ENCODE data around the gene TBC1D9. TPM values are rescaled to one million over a fixed set of nuclear protein-coding genes. Genes with fewer than 3 reads are reported as not detected.

Gene TBC1D9
- total RNA-seq, 2 donors from 2014 or later, result 10.7 to 20.5 TPM

DNA sequence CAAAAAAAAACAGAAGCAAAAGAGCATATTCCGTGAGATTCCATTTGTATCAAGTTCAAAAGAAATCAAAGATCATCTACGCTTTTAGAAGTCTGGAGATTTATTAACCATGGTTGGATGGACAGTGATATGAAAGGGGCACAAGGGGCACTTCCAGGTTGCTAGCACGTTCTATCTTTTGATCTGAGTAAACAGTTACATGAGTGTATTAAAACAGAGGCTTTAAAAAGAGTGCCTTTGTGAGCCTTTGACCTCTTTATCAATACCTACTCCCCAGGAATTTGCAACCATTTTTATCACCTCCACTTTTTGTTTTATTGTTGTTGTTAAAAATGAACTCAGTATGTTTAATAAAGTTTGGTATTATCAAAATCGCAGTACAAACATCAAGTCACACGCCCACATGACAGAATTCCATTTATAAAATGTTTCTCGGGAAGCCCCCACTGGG lies 115.1 kb downstream of the TBC1D9 start:
- ATAC-seq (no peak), DNase-seq (no peak)
- intact Hi-C loops (cut with DNase I, micrococcal nuclease), result loop anchor here in 1 of 2 donors (10.0 kb wide), 1 partner anchor 214 kb away; no protein-coding TSS in a partner anchor

DNA sequence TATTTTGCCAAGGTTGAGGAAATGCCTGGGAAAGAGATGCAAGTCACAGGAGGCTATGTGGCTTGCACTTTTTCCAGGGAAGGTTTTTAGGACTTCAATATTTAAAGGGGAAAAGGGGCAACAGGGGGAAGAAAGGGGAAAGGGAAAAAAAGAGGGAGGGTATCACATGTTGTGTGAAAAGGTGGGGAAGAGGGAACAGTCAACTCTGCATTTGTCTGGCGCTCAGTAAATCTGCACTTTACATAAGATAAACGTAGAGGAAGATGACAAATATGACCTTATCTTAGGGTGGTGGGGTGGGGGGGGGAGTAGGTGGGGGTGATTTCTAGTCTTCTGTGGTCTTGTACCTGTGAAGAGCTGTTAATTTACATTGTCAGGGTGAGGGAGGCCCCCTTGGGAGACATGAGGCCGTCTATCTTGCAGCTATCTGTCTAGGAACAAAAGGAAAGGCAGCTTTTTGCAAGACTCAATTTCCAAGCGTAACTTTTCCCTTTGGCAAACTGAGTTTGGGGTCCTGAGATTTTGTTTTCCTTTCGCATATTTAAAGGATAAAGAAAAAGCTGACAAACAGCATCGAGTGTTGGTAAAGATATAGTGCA lies 115.9 kb downstream of the TBC1D9 start:
- intact Hi-C loops (cut with DNase I, micrococcal nuclease), result loop anchor here in 1 of 2 donors (10.0 kb wide), 1 partner anchor 215 kb away; no protein-coding TSS in a partner anchor
- ATAC-seq (no peak), DNase-seq (no peak)

DNA sequence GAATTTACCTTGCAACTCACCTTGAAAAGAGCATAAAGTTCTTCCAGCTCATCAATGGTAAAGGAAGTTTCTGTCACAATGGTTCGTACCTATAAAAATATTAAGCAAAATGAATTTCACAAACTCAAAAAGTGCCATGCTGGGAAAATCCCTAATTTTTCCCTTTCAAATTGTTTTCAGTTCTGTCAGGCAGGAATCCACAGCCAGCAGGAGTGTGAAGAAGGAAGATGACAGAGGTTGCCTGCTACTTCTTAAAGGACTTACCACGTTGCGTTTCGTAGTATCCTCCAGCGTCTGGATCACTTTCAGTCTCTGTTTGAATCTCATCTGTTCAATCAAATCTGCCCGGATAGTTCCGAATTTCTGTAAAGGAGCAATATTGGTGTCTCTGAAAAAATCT lies 117.1 kb downstream of the TBC1D9 start:
- no peak for ATAC-seq
- no peak for DNase-seq
- intact Hi-C loops (cut with DNase I, micrococcal nuclease), result no loop called here

DNA sequence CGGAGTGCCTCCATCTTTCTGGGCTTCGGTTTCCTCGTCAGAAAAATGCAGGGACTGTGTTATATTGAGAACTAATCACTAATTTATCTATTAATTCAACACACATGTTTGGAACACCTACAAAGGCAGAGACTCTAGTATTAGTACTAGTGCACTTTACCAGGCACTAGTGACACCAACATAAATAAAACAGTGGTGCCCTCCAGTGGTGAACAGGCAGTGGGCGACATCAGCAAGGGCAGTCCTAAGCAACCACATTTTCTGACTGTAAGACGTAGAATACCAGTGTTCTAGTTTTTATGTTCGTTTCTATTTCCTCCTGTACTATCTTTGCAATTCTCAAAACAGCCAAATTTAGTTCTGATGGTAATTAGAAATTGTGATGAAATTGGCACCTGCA lies 118.3 kb downstream of the TBC1D9 start:
- intact Hi-C loops (cut with DNase I, micrococcal nuclease), result no loop called here
- DNase-seq (peak in 1 of 2 donors; percentile 43), ATAC-seq (peak; percentile 68)

DNA sequence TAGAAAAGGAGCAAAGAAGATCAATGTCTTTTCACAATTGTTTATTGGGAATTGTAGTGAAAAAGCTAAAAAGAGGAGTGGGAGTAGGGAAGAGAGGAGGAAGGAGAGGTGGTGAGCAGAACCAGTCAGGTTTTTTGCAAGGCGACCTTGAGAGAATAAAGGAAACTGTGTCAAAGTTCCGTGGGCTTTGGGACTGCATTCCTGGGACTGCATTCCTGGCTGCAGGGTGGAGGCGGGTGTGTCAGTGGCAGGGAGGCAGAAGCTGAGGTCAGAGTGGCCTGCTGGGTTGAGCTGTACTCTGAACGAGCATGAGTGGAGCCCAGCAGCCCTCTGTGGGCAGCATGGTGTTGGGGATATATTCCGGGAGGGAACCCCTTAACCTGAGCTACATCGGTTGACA lies 120.6 kb downstream of the TBC1D9 start:
- ATAC-seq (peak; percentile 98), DNase-seq (peak; percentile 52 to 60)
- intact Hi-C loops (cut with DNase I, micrococcal nuclease), result no loop called here

DNA sequence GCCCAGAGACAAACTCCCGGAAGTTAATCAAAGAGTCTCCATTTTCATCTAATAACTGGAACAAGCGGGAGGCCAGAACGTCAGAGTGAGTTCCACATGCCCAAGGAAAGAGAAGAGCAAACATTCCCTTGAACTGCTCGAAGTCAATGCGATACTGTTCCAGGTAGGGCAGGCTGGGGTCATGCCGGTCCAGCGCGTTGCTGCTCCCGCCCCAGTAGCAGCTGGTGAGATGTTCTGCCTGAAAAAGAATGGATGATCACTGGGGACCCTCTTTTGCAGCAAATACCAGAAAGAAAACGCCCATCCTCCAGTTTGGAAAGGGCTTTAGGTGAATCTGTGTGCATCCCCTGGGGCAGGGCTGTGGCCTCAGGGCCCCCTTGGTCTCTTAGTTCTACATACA lies 122.2 kb downstream of the TBC1D9 start:
- DNase-seq, result no peak
- ATAC-seq, result no peak
- intact Hi-C loops (cut with DNase I, micrococcal nuclease), result no loop called here

DNA sequence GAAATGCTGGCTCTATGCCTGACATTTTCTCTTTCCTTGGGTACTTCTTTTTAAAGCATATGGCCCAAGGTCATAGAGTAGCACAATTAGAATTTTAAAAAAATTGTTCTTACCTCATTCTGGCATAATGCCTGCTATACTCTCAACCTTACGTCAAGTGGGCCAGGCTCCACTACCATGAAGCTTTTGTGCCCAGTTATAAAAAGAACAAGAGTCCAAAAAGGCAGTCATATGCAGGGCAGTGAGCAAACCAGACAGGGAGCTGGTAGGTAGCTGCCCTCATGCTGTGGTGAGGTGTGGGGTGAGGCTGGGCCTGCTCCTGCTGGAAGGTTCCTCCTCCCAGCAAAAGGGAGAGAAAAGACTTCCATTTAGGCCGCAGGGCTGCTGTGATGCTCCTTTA lies 123.1 kb downstream of the TBC1D9 start:
- intact Hi-C loops (cut with DNase I, micrococcal nuclease), result no loop called here
- DNase-seq (no peak), ATAC-seq (peak; percentile 48)

DNA sequence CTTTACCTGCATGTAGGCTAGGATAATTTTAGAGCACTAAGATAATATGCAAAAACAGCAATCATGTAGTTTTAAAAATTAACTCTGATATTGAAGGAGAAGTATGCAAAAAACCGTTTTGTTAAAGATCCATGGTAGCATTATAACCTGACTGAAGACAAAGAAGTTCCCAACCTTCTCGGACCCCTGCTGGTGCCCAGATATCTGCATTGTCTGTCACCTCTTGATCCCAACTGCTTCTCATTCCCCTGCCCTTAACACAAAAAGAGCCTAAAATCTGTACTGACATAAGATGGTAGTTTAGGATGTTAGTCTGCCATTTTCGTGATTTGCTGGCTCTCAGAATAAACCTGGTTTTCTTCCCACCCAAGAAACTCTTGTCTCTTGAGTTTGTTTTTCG lies 125.9 kb downstream of the TBC1D9 start:
- DNase-seq (no peak), ATAC-seq (no peak)
- intact Hi-C loops (cut with DNase I, micrococcal nuclease), result no loop called here

DNA sequence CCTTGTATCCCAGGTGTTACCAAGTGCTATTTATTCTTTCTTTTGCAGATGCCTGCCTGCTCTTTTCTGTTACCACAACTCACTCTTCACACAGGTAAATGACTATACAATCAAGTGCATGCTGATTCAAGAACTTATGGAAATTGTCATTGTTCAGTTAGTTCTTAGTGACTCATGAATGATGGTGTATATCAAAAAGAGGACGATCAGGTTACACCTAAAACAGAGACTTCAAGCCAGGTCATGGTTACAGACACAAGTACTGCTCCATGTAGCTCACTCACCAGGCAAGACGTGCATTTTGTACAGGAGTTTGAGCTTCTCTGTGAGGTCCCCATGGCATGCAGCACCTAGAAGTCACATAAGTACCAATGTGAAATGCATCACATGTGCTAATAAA lies 128.2 kb downstream of the TBC1D9 start:
- ATAC-seq (no peak), DNase-seq (no peak)
- intact Hi-C loops (cut with DNase I, micrococcal nuclease), result no loop called here

DNA sequence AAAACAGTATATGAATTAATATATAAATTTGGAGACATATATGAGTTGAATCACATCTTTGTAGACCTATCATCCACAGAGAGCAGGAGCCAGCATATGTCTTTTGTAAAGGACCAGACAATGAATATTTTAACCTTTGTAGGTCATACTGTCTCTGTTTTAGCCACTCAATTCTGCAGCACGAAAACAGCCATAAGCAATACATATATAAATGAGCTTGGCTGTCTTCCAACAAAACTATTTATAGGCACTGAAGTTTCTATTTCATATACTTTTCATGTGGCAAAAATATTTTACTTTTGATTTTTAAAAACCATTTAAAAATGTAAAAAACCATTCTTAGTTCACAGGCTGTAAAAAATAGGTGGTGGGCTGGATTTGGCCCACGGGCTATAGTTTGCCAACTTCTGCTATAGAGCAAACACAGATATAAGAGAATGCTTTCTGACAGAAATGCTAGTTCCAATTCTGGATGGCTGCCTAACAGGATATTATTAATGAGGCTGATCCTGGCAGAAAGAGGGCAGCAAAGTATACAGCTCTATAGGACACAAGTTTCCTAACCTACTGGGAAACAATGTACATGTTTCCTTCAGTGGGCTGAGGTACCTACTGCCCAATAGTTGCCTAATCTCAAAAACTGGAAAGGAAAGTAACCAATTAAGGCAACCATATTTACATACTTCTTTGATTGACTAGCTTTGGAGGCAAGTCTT lies 129.4 kb downstream of the TBC1D9 start:
- intact Hi-C loops (cut with DNase I, micrococcal nuclease), result no loop called here
- DNase-seq (no peak), ATAC-seq (no peak)

DNA sequence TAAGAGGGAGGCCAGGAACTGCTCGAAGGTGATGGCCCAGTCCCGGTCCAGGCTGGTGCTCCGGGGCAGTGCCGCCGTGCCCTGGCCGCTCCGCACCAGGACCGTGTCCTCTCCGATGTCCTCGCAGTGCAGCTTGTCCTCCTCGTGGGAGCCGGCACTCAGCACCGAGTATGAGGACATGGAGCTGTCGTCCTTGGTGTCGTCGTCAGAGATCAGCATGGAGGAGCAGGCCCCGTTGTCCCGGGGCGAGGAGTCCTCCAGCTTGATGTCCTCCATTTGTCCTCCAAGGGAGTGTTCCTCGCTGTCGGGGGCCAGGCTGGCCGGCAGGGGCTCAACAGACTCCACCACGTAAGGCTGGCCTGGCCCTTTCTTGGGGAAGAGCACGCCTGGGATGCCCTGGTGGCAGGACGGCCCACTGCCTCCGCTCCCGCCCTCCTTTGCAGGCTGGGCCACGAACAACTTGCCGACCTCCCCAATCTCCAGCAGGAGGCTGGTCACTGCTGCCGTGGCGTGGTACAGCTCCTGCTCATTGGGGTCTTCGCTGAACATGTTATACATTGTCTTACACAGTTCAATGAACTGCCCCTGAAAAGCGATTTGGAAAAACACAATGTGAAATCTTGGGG lies 133.7 kb downstream of the TBC1D9 start:
- intact Hi-C loops (cut with DNase I, micrococcal nuclease), result no loop called here
- ATAC-seq, result no peak
- DNase-seq, result no peak

DNA sequence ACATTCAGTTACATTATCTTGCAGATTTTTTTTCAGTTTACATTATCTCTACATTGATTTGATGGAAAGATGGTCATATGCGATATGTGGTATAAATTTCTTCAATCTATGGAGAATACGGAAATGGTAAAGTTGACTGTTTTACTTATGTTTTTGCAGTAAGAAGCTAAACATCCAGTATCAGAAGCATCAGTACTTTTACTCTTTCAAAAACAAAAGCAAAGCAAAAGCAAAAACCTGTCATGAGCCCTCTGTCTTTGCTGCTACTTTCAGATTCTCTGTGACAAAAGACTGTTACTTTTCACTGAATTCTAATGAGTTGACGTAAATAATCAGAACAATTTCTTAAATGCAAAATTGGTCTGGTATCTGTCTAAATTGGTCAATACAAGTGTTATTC lies 135.0 kb downstream of the TBC1D9 start:
- ATAC-seq, result no peak

DNA sequence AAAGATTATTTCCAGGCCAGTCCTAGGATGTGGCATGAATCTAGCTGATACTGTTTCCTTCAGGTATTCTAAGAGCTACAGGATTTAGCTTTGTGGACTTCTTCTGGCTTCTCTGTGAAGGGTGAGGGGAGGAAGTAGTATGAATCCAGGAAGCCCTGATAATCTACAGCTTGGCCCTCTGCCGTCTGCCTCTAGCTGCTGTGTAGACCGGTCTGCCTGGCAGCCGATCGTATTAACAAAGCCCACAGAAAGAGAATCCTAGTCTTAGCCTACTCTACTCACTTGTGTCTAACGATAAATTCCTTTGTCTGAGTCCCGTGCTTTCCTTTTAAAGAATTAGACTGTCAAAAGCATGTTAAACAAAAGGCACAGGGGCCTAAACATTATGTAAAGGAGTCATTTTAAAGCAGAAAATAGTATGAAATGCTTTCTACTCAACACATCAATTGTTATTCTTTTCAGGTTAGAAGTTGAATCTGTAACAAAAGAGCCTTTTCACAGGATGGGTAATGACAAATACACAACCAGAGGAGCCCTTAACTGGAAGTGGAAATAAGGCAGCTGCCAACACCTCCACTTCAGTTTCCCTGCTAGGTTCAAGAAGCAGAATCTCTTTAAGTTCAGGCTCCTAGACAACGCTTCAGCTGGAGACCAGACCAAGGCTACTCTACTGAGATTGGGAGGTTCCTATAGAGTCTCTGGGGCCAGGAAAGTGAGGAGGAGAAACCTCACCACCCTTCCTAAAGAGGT lies 138.5 kb downstream of the TBC1D9 start:
- intact Hi-C loops (cut with DNase I, micrococcal nuclease), result no loop called here
- no peak for ATAC-seq
- DNase-seq, result no peak

More for the DNA sequence above, 135.0 kb downstream of the TBC1D9 start:
- DNase-seq, result no peak
- intact Hi-C loops (cut with DNase I, micrococcal nuclease), result no loop called here

DNA sequence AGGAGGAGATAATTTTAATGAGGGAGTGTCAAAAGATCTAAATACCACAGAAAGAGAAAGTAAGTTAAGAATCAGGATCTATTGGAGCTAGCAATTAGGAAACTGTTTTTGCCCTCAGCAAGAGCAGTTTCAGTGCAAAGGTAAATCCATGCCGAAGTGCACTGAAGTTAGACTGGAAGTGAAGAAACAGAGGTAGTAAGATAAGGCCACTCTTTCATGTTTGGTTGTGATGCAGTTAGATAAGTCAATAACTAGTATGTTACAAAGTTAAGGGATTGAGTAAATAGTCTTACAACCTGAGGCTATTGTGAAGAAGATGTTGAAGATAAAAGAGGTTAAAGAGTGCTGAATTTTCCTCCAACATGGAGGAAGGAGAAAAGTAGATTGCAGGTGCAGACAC lies 140.7 kb downstream of the TBC1D9 start:
- no peak for DNase-seq
- intact Hi-C loops (cut with DNase I, micrococcal nuclease), result no loop called here
- ATAC-seq, result no peak

DNA sequence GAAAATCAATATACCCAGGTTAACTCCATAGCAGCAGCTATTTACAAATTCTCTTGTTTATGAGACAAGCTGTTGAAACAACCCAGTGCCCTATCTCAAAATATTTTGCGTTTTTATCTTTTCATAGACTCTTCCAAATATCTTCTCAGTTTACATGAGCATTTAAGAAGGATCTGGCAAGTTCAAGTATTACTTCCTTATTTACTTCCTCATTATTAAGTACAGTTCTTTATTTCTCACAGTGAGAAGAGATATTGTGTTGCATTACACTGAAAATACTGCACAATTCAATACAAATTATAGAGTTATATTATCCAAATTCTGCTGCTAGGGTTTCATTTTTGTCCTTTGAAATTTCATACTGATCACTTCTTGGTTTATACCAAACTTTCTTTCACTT lies 143.8 kb downstream of the TBC1D9 start:
- ATAC-seq (no peak), DNase-seq (no peak)
- intact Hi-C loops (cut with DNase I, micrococcal nuclease), result loop anchor here in 1 of 2 donors (5.0 kb wide), 1 partner anchor 250 kb away; no protein-coding TSS in a partner anchor

DNA sequence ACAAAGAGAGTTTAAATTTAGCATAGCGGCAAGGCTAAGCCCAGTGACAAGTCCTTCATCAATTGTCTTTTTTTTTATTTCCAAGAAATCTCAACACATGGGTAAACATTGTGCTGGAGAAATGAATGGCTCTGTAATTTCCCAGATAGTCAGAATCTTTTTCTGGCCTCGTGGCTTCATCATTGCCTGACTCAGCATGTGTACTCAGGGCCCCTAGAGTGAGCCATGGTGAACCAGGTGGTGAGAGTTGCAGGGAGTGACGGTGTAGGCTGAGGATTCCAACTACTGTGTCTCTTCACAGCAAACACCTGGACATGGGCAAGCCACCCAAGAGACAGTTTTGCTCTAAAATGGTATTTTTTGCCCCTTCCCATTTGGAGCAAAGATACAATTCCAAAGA lies 144.3 kb downstream of the TBC1D9 start:
- ATAC-seq (no peak), DNase-seq (no peak)
- intact Hi-C loops (cut with DNase I, micrococcal nuclease), result loop anchor here in 1 of 2 donors (5.0 kb wide), 1 partner anchor 250 kb away; no protein-coding TSS in a partner anchor

DNA sequence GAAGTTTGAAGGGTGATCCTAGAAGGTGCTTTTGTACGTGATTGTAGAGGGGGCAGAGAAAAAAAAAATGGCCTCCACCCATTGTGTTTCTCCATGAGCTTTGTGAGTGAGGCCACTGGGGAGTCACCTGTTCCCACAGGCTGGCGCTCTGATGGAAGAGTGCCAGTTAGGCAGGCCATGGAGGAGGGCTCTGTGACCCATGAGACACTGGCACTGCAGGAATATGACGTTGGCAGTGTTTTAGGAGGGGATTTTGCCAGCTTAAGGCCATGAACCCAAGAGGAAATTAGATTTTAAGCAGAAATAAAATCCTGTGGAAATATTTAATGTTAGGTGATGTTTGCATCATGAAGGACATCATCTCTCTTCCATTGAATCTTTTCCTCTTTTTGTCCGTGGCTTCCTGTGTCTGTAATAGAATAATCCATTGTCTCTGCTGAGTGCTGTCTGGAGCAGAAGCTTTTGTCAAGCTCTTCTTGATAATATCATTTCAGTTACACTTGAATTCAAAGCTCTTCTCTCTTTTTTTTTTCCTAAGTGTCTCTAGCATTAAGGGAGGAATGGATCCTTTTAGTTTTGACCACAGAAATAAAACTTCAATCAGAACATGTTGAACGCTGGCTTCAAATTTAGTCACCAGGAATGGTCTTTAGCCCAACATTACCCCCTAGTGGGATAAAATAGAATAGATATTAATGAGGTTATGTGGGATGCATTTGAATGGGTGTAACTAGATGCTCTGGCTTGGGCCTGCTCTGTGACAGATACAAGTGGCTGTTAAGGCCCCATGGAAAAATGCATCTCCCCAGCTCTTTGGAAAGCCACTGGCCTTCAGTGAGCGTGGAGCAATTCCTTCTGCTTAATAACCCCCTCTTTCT lies 146.4 kb downstream of the TBC1D9 start:
- ATAC-seq (peak; percentile 34), DNase-seq (no peak)
- intact Hi-C loops (cut with DNase I, micrococcal nuclease), result loop anchor here in 1 of 2 donors (5.0 kb wide), 1 partner anchor 247 kb away; no protein-coding TSS in a partner anchor

DNA sequence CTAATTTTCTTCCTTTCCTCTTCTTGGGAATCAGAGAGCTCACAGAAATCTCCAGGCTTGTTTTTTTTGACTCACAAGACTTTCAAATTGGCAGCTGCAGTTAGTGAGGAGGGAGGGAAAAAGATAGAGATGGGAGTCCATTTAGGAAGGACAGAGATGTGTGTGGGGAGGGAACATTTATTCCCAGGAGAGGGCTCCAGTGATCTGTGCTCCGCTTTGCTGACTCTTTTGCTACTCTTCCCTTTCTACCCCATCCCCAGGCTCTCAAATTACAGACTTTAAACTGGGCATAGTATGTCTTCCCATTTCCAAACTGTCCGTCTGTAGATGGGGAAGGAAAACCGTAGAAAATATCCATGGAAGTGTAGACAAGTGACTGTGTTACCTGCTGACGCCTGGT lies 148.3 kb downstream of the TBC1D9 start:
- no peak for DNase-seq
- intact Hi-C loops (cut with DNase I, micrococcal nuclease), result no loop called here

More for the DNA sequence above, 148.3 kb downstream of the TBC1D9 start:
- no peak for ATAC-seq
